MM.1S (cell line): ENCODE results near the gene SFMBT2.

Experiments
- DNase-seq: peaks from one replicate; pipeline ENCODE4 v3.0.0-alpha.2; 2015
- H2AFZ ChIP-seq: fragments of 300-600 bp; sonication (generic); 2 replicates; pipeline ENCODE4 v1.6.0; 2016; ENCODE audit warnings: antibody characterized with exemption, low read length
- H3F3A ChIP-seq: fragments of 300-600 bp; sonication (generic); 2 replicates; pipeline ENCODE4 v1.6.1; 2016; ENCODE audit warnings: mild to moderate bottlenecking, antibody characterized with exemption, low read length, moderate library complexity, mixed read lengths; ENCODE audit not compliant: insufficient read depth
- H3K27ac ChIP-seq: fragments of 300-600 bp; sonication (generic); 2 replicates; pipeline ENCODE4 v1.5.1; 2016; ENCODE audit warnings: mild to moderate bottlenecking, low read length
- H3K27me3 ChIP-seq: fragments of 300-600 bp; sonication (generic); replicated peaks from 2 replicates; pipeline ENCODE4 v1.6.0; 2016; ENCODE audit warnings: low read length; ENCODE audit not compliant: insufficient read depth
- H3K36me3 ChIP-seq: fragments of 300-600 bp; sonication (generic); replicated peaks from 2 replicates; pipeline ENCODE4 v1.6.1; 2016; ENCODE audit warnings: mild to moderate bottlenecking, low read length, mixed read lengths; ENCODE audit not compliant: insufficient read depth
- H3K4me1 ChIP-seq: fragments of 300-600 bp; sonication (generic); 2 replicates; pipeline ENCODE4 v1.6.1; 2016; ENCODE audit warnings: low read length, mixed read lengths
- H3K4me2 ChIP-seq: fragments of 300-600 bp; sonication (generic); 2 replicates; pipeline ENCODE4 v1.6.0; 2016; ENCODE audit warnings: low read depth, low read length
- H3K4me3 ChIP-seq: fragments of 300-600 bp; sonication (generic); 2 replicates; pipeline ENCODE4 v1.5.1; 2016; ENCODE audit warnings: low read length, mixed read lengths
- H3K79me2 ChIP-seq: fragments of 300-600 bp; sonication (generic); 2 replicates; pipeline ENCODE4 v1.6.1; 2016; ENCODE audit warnings: mixed run types, low read length, mixed read lengths
- H3K9ac ChIP-seq: fragments of 300-600 bp; sonication (generic); 2 replicates; pipeline ENCODE4 v1.6.1; 2016; ENCODE audit warnings: low read length, mixed read lengths
- H3K9me2 ChIP-seq: fragments of 300-600 bp; sonication (generic); replicated peaks from 2 replicates; pipeline ENCODE4 v1.6.1; 2016; ENCODE audit warnings: mild to moderate bottlenecking, low read length, mixed read lengths; ENCODE audit not compliant: insufficient read depth
- H3K9me3 ChIP-seq: fragments of 300-600 bp; sonication (generic); replicated peaks from 2 replicates; pipeline ENCODE4 v1.6.1; 2016; ENCODE audit warnings: mild to moderate bottlenecking, low read length, mixed read lengths; ENCODE audit not compliant: insufficient read depth
- H4K20me1 ChIP-seq: fragments of 300-600 bp; sonication (generic); 2 replicates; pipeline ENCODE4 v1.6.1; 2016; ENCODE audit warnings: mild to moderate bottlenecking, low read length, moderate library complexity, mixed read lengths; ENCODE audit not compliant: insufficient read depth
- EZH2 ChIP-seq: fragments of 300-600 bp; sonication (generic); optimal IDR thresholded peaks from 2 replicates; pipeline ENCODE3; 2017; ENCODE audit warnings: low read depth, mild to moderate bottlenecking, antibody characterized with exemption, low read length, mixed read lengths
- EZH2phosphoT487 ChIP-seq: fragments of 300-600 bp; sonication (generic); IDR thresholded peaks from 2 replicates; pipeline ENCODE4 v1.6.1; 2018; ENCODE audit warnings: antibody characterized with exemption, low read length
- TF ChIP-seq, protein P1 (sequence below): fragments of 300-600 bp; sonication (generic); IDR thresholded peaks from 2 replicates; pipeline ENCODE4 v1.5.1; 2016; ENCODE audit warnings: antibody characterized with exemption, low read length, mixed read lengths

Gene SFMBT2

GRCh38 chr10:7337431-7338171 lies 73.2 kb downstream of the SFMBT2 start:
- Histone ChIP-seq H3K36me3 (no peaks in the 10 kb centered on the region; the same call in 1 of the 2 replicates), H2AFZ (no peak overlapping the region), H3K4me2 (no peak overlapping the region), H3K9me3 (no peaks in the 10 kb centered on the region), H3K27me3 (no peaks in the 10 kb centered on the region), H4K20me1 (peaks cover 26% of the 10 kb centered on the region), H3K27ac (no peak overlapping the region), H3K9ac (no peak overlapping the region), H3K4me1 (no peaks in the 10 kb centered on the region), H3F3A (no peaks in the 10 kb centered on the region), H3K9me2 (no peaks in the 10 kb centered on the region), H3K4me3 (no peak overlapping the region), H3K79me2 (peaks cover 98% of the 10 kb centered on the region)
- TF ChIP-seq EZH2phosphoT487 (no peak), EZH2 (no peak)
- TF ChIP-seq, protein P1, sequence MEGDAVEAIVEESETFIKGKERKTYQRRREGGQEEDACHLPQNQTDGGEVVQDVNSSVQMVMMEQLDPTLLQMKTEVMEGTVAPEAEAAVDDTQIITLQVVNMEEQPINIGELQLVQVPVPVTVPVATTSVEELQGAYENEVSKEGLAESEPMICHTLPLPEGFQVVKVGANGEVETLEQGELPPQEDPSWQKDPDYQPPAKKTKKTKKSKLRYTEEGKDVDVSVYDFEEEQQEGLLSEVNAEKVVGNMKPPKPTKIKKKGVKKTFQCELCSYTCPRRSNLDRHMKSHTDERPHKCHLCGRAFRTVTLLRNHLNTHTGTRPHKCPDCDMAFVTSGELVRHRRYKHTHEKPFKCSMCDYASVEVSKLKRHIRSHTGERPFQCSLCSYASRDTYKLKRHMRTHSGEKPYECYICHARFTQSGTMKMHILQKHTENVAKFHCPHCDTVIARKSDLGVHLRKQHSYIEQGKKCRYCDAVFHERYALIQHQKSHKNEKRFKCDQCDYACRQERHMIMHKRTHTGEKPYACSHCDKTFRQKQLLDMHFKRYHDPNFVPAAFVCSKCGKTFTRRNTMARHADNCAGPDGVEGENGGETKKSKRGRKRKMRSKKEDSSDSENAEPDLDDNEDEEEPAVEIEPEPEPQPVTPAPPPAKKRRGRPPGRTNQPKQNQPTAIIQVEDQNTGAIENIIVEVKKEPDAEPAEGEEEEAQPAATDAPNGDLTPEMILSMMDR, result no peak
- no peak for DNase-seq

DNA sequence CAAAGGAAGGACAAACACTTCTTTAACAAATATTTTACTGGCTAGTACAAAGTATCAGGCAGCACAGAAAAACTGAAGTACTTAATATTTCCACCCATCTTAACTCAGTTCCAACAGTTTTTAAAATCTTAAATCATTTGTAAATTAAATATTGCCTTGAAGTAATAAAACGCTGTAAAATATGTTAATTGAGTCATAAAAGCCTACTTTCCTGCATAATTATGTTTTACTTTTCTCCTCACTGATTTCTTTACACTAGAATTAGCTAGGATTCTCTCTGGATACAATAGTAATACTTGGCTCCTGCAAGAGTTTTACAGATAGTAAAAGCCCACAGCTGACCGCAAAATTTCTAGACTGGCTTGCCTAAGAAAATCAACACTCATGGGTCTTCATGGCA lies 74.9 kb downstream of the SFMBT2 start:
- Histone ChIP-seq H3K4me2 (no peak overlapping the region), H3K9me3 (no peaks in the 10 kb centered on the region), H3K36me3 (no peaks in the 10 kb centered on the region; the same call in 1 of the 2 replicates), H3K9ac (no peak overlapping the region), H3K79me2 (peaks cover 99% of the 10 kb centered on the region), H3K9me2 (no peaks in the 10 kb centered on the region), H2AFZ (no peak overlapping the region), H3K4me3 (no peak overlapping the region), H4K20me1 (peaks cover 32% of the 10 kb centered on the region), H3K4me1 (no peaks in the 10 kb centered on the region), H3K27me3 (no peaks in the 10 kb centered on the region), H3K27ac (no peak overlapping the region), H3F3A (no peaks in the 10 kb centered on the region)
- TF ChIP-seq EZH2 (no peak), EZH2phosphoT487 (no peak)
- TF ChIP-seq, protein P1, result no peak
- no peak for DNase-seq

DNA sequence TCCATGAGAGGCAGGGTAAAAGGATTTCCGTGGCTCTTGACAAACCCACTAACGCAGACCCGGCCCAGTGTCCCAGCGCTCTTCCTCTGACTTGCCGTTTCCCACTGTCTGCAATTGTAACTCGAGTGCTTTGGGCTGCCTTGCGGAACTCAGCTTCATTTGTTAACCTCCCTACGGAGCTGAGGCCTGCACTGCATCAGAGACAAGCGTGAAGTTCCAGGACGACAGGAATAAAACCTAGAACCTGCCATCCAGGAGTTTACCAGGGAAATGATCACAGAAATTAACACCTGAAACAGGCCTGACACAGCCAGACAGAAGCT lies 76.2 kb downstream of the SFMBT2 start:
- H3K4me2 ChIP-seq, result no peak overlapping the region
- no peak overlapping the region for H3K27ac ChIP-seq
- no peaks in the 10 kb centered on the region for H3K4me1 ChIP-seq
- no peaks in the 10 kb centered on the region for H3K27me3 ChIP-seq
- H4K20me1 ChIP-seq, result peaks cover 34% of the 10 kb centered on the region
- no peak for DNase-seq
- TF ChIP-seq, protein P1, result no peak
- TF ChIP-seq EZH2phosphoT487 (no peak), EZH2 (no peak)
- no peak overlapping the region for H3K9ac ChIP-seq
- H3K36me3 ChIP-seq, result no peaks in the 10 kb centered on the region; the same call in 1 of the 2 replicates
- no peaks in the 10 kb centered on the region for H3F3A ChIP-seq
- H3K9me3 ChIP-seq, result no peaks in the 10 kb centered on the region
- peaks cover 99% of the 10 kb centered on the region for H3K79me2 ChIP-seq
- H2AFZ ChIP-seq, result no peak overlapping the region
- H3K9me2 ChIP-seq, result no peaks in the 10 kb centered on the region
- no peak overlapping the region for H3K4me3 ChIP-seq
